ENCODE measurements around the gene TXK. TPM values are rescaled to one million over a fixed set of nuclear protein-coding genes. Genes with fewer than 3 reads are reported as not detected.

The TXK gene
- total and polyA plus RNA-seq, 2 donors, result 6.9 to 24.7 TPM

- H3K27me3 ChIP-seq (ENCODE audit: control insufficient read depth in 2 of 2, insufficient read depth in 1 of 2, low read length in 1 of 2), result no peaks in the 10 kb centered on the region
- no peaks in the 10 kb centered on the region for H3K36me3 ChIP-seq (ENCODE audit: control insufficient read depth in 2 of 2, insufficient read depth in 2 of 2, low read length in 1 of 2)
- DNase-seq (ENCODE audit: low read depth in 6 of 9, low spot score in 9 of 9), result no peak
- H3K9me3 ChIP-seq (ENCODE audit: control insufficient read depth in 2 of 2, insufficient read depth in 1 of 2, low read length in 1 of 2), result no peaks in the 10 kb centered on the region
- no peak overlapping the region for H3K27ac ChIP-seq (ENCODE audit: low read depth in 1 of 2, low read length in 1 of 2)
- WGBS, result 97% methylated on average over 3 of the region's 3 CpGs
- no peaks in the 10 kb centered on the region for H3K4me1 ChIP-seq (ENCODE audit: control insufficient read depth in 2 of 2, insufficient read depth in 2 of 2, low read length in 2 of 2)
- H3K4me3 ChIP-seq (ENCODE audit: low read length in 2 of 2), result no peak overlapping the region
These were observed 54.1 kb downstream of the TXK start for GRCh38 chr4:48079972-48080391.

GRCh38 chr4:48078862-48079655 is 55.0 kb downstream of the TXK start:
- Histone ChIP-seq H3K27ac (ENCODE audit: low read depth in 1 of 2, low read length in 1 of 2) (no peak overlapping the region), H3K4me1 (ENCODE audit: control insufficient read depth in 2 of 2, insufficient read depth in 2 of 2, low read length in 2 of 2) (no peaks in the 10 kb centered on the region), H3K36me3 (ENCODE audit: control insufficient read depth in 2 of 2, insufficient read depth in 2 of 2, low read length in 1 of 2) (no peaks in the 10 kb centered on the region), H3K9me3 (ENCODE audit: control insufficient read depth in 2 of 2, insufficient read depth in 1 of 2, low read length in 1 of 2) (no peaks in the 10 kb centered on the region), H3K4me3 (ENCODE audit: low read length in 2 of 2) (no peak overlapping the region), H3K27me3 (ENCODE audit: control insufficient read depth in 2 of 2, insufficient read depth in 1 of 2, low read length in 1 of 2) (no peaks in the 10 kb centered on the region)
- no peak for DNase-seq (ENCODE audit: low read depth in 6 of 9, low spot score in 9 of 9)
- 94% methylated on average over 5 of the region's 5 CpGs for WGBS

GRCh38 chr4:48078425-48078824 is 55.6 kb downstream of the TXK start:
- Histone ChIP-seq H3K4me1 (ENCODE audit: control insufficient read depth in 2 of 2, insufficient read depth in 2 of 2, low read length in 2 of 2) (no peaks in the 10 kb centered on the region), H3K4me3 (ENCODE audit: low read length in 2 of 2) (no peak overlapping the region), H3K27ac (ENCODE audit: low read depth in 1 of 2, low read length in 1 of 2) (no peak overlapping the region), H3K36me3 (ENCODE audit: control insufficient read depth in 2 of 2, insufficient read depth in 2 of 2, low read length in 1 of 2) (no peaks in the 10 kb centered on the region), H3K9me3 (ENCODE audit: control insufficient read depth in 2 of 2, insufficient read depth in 1 of 2, low read length in 1 of 2) (no peaks in the 10 kb centered on the region), H3K27me3 (ENCODE audit: control insufficient read depth in 2 of 2, insufficient read depth in 1 of 2, low read length in 1 of 2) (no peaks in the 10 kb centered on the region)
- no peak for DNase-seq (ENCODE audit: low read depth in 6 of 9, low spot score in 9 of 9)
- WGBS, result 96% methylated on average over 2 of the region's 2 CpGs

- 100% methylated on average over 1 of the region's 1 CpG for WGBS
- Histone ChIP-seq H3K36me3 (ENCODE audit: control insufficient read depth in 2 of 2, insufficient read depth in 2 of 2, low read length in 1 of 2) (no peaks in the 10 kb centered on the region), H3K27ac (ENCODE audit: low read depth in 1 of 2, low read length in 1 of 2) (no peak overlapping the region), H3K4me3 (ENCODE audit: low read length in 2 of 2) (no peak overlapping the region), H3K9me3 (ENCODE audit: control insufficient read depth in 2 of 2, insufficient read depth in 1 of 2, low read length in 1 of 2) (no peaks in the 10 kb centered on the region), H3K4me1 (ENCODE audit: control insufficient read depth in 2 of 2, insufficient read depth in 2 of 2, low read length in 2 of 2) (no peaks in the 10 kb centered on the region), H3K27me3 (ENCODE audit: control insufficient read depth in 2 of 2, insufficient read depth in 1 of 2, low read length in 1 of 2) (no peaks in the 10 kb centered on the region)
- no peak for DNase-seq (ENCODE audit: low read depth in 6 of 9, low spot score in 9 of 9)
These were observed 59.4 kb downstream of the TXK start for GRCh38 chr4:48074657-48075056.

GRCh38 chr4:48073567-48074103 is 60.4 kb downstream of the TXK start:
- no peak for DNase-seq (ENCODE audit: low read depth in 6 of 9, low spot score in 9 of 9)
- H3K9me3 ChIP-seq (ENCODE audit: control insufficient read depth in 2 of 2, insufficient read depth in 1 of 2, low read length in 1 of 2), result no peaks in the 10 kb centered on the region
- no peaks in the 10 kb centered on the region for H3K36me3 ChIP-seq (ENCODE audit: control insufficient read depth in 2 of 2, insufficient read depth in 2 of 2, low read length in 1 of 2)
- H3K27me3 ChIP-seq (ENCODE audit: control insufficient read depth in 2 of 2, insufficient read depth in 1 of 2, low read length in 1 of 2), result no peaks in the 10 kb centered on the region
- no peak overlapping the region for H3K4me3 ChIP-seq (ENCODE audit: low read length in 2 of 2)
- H3K4me1 ChIP-seq (ENCODE audit: control insufficient read depth in 2 of 2, insufficient read depth in 2 of 2, low read length in 2 of 2), result no peaks in the 10 kb centered on the region
- no peak overlapping the region for H3K27ac ChIP-seq (ENCODE audit: low read depth in 1 of 2, low read length in 1 of 2)
- 92% methylated on average over 3 of the region's 3 CpGs for WGBS

- Histone ChIP-seq H3K9me3 (ENCODE audit: control insufficient read depth in 2 of 2, insufficient read depth in 1 of 2, low read length in 1 of 2) (no peaks in the 10 kb centered on the region), H3K36me3 (ENCODE audit: control insufficient read depth in 2 of 2, insufficient read depth in 2 of 2, low read length in 1 of 2) (peaks cover 0 to 3% of the 10 kb centered on the region in 2 donors), H3K4me3 (ENCODE audit: low read length in 2 of 2) (no peak overlapping the region), H3K27ac (ENCODE audit: low read depth in 1 of 2, low read length in 1 of 2) (no peak overlapping the region), H3K27me3 (ENCODE audit: control insufficient read depth in 2 of 2, insufficient read depth in 1 of 2, low read length in 1 of 2) (no peaks in the 10 kb centered on the region), H3K4me1 (ENCODE audit: control insufficient read depth in 2 of 2, insufficient read depth in 2 of 2, low read length in 2 of 2) (no peaks in the 10 kb centered on the region)
- WGBS, result over 99% methylated on average over 3 of the region's 3 CpGs
- DNase-seq (ENCODE audit: low read depth in 6 of 9, low spot score in 9 of 9), result no peak
These were observed 62.9 kb downstream of the TXK start for GRCh38 chr4:48071191-48071590.

- 76% methylated on average over 2 of the region's 2 CpGs for WGBS
- Histone ChIP-seq H3K36me3 (ENCODE audit: control insufficient read depth in 2 of 2, insufficient read depth in 2 of 2, low read length in 1 of 2) (peaks cover 0 to 3% of the 10 kb centered on the region in 2 donors), H3K9me3 (ENCODE audit: control insufficient read depth in 2 of 2, insufficient read depth in 1 of 2, low read length in 1 of 2) (no peaks in the 10 kb centered on the region), H3K27me3 (ENCODE audit: control insufficient read depth in 2 of 2, insufficient read depth in 1 of 2, low read length in 1 of 2) (no peaks in the 10 kb centered on the region), H3K4me1 (ENCODE audit: control insufficient read depth in 2 of 2, insufficient read depth in 2 of 2, low read length in 2 of 2) (no peaks in the 10 kb centered on the region), H3K27ac (ENCODE audit: low read depth in 1 of 2, low read length in 1 of 2) (no peak overlapping the region), H3K4me3 (ENCODE audit: low read length in 2 of 2) (no peak overlapping the region)
- no peak for DNase-seq (ENCODE audit: low read depth in 6 of 9, low spot score in 9 of 9)
These were observed 65.0 kb downstream of the TXK start for GRCh38 chr4:48069026-48069425.

GRCh38 chr4:48068182-48068581 is 65.9 kb downstream of the TXK start:
- Histone ChIP-seq H3K4me3 (ENCODE audit: low read length in 2 of 2) (no peak overlapping the region), H3K9me3 (ENCODE audit: control insufficient read depth in 2 of 2, insufficient read depth in 1 of 2, low read length in 1 of 2) (no peaks in the 10 kb centered on the region), H3K27ac (ENCODE audit: low read depth in 1 of 2, low read length in 1 of 2) (no peak overlapping the region), H3K4me1 (ENCODE audit: control insufficient read depth in 2 of 2, insufficient read depth in 2 of 2, low read length in 2 of 2) (no peaks in the 10 kb centered on the region), H3K36me3 (ENCODE audit: control insufficient read depth in 2 of 2, insufficient read depth in 2 of 2, low read length in 1 of 2) (peaks cover 0 to 3% of the 10 kb centered on the region in 2 donors), H3K27me3 (ENCODE audit: control insufficient read depth in 2 of 2, insufficient read depth in 1 of 2, low read length in 1 of 2) (no peaks in the 10 kb centered on the region)
- WGBS, result 96% methylated on average over 2 of the region's 2 CpGs
- DNase-seq (ENCODE audit: low read depth in 6 of 9, low spot score in 9 of 9), result no peak

GRCh38 chr4:48067536-48067935 is 66.5 kb downstream of the TXK start:
- Histone ChIP-seq H3K27ac (ENCODE audit: low read depth in 1 of 2, low read length in 1 of 2) (no peak overlapping the region), H3K9me3 (ENCODE audit: control insufficient read depth in 2 of 2, insufficient read depth in 1 of 2, low read length in 1 of 2) (no peaks in the 10 kb centered on the region), H3K27me3 (ENCODE audit: control insufficient read depth in 2 of 2, insufficient read depth in 1 of 2, low read length in 1 of 2) (no peaks in the 10 kb centered on the region), H3K36me3 (ENCODE audit: control insufficient read depth in 2 of 2, insufficient read depth in 2 of 2, low read length in 1 of 2) (peaks cover 0 to 3% of the 10 kb centered on the region in 2 donors), H3K4me3 (ENCODE audit: low read length in 2 of 2) (no peak overlapping the region), H3K4me1 (ENCODE audit: control insufficient read depth in 2 of 2, insufficient read depth in 2 of 2, low read length in 2 of 2) (no peaks in the 10 kb centered on the region)
- WGBS, result 98% methylated on average over 9 of the region's 9 CpGs
- DNase-seq (ENCODE audit: low read depth in 6 of 9, low spot score in 9 of 9), result no peak
